ENCODE measurements around the gene ATE1.

Gene ATE1

GRCh38 chr10:121914661-121915060, 13.2 kb downstream of the ATE1 start:
- peak; percentile 26 for DNase-seq (ENCODE audit: low read depth)
- H3K4me3 ChIP-seq (ENCODE audit: low read depth, low read length), result no peak overlapping the region
- TF ChIP-seq CTCF (conservative IDR thresholded peaks at IDR 0.05; ENCODE audit: low read depth, low read length), result no peak

- DNase-seq (ENCODE audit: low read depth), result no peak
- H3K4me3 ChIP-seq (ENCODE audit: low read depth, low read length), result no peak overlapping the region
- no peak for TF ChIP-seq CTCF (conservative IDR thresholded peaks at IDR 0.05; ENCODE audit: low read depth, low read length)
These were observed 16.5 kb downstream of the ATE1 start for GRCh38 chr10:121911421-121911697.

GRCh38 chr10:121910673-121911420, 17.0 kb downstream of the ATE1 start:
- peak; percentile 62 for DNase-seq (ENCODE audit: low read depth)
- no peak overlapping the region for H3K4me3 ChIP-seq (ENCODE audit: low read depth, low read length)
- no peak for TF ChIP-seq CTCF (conservative IDR thresholded peaks at IDR 0.05; ENCODE audit: low read depth, low read length)

- H3K4me3 ChIP-seq (ENCODE audit: low read depth, low read length), result no peak overlapping the region
- no peak for DNase-seq (ENCODE audit: low read depth)
- TF ChIP-seq CTCF (conservative IDR thresholded peaks at IDR 0.05; ENCODE audit: low read depth, low read length), result no peak
These were observed 22.9 kb downstream of the ATE1 start for GRCh38 chr10:121904888-121905287.

GRCh38 chr10:121900443-121901174, 27.2 kb downstream of the ATE1 start:
- TF ChIP-seq CTCF (conservative IDR thresholded peaks at IDR 0.05; ENCODE audit: low read depth, low read length), result peak; percentile 68
- no peak overlapping the region for H3K4me3 ChIP-seq (ENCODE audit: low read depth, low read length)
- DNase-seq (ENCODE audit: low read depth), result peak; percentile 87

- no peak overlapping the region for H3K4me3 ChIP-seq (ENCODE audit: low read depth, low read length)
- no peak for DNase-seq (ENCODE audit: low read depth)
- TF ChIP-seq CTCF (conservative IDR thresholded peaks at IDR 0.05; ENCODE audit: low read depth, low read length), result no peak
These were observed 28.1 kb downstream of the ATE1 start for GRCh38 chr10:121899727-121900126.

- TF ChIP-seq CTCF (conservative IDR thresholded peaks at IDR 0.05; ENCODE audit: low read depth, low read length), result no peak
These were observed 36.7 kb downstream of the ATE1 start for GRCh38 chr10:121891103-121891502.

More at GRCh38 chr10:121891103-121891502, 36.7 kb downstream of the ATE1 start:
- DNase-seq (ENCODE audit: low read depth), result no peak
- H3K4me3 ChIP-seq (ENCODE audit: low read depth, low read length), result no peak overlapping the region
